Fibroblast of upper back skin (primary cell): ENCODE results near the gene MEF2C.

Source experiments
- DNase-seq: peaks from one replicate; pipeline ENCODE4 v3.0.0-alpha.2; 2013

The MEF2C gene

GRCh38 chr5:88707216-88707965 lies 175.6 kb downstream of the MEF2C start:
- DNase-seq = peak; percentile 48

- no peak for DNase-seq
Observed at GRCh38 chr5:88702332-88702731, 180.7 kb downstream of the MEF2C start.

- DNase-seq = no peak
Observed at GRCh38 chr5:88700121-88700520, 182.9 kb downstream of the MEF2C start.

- no peak for DNase-seq
Observed at GRCh38 chr5:88698290-88698689, 184.7 kb downstream of the MEF2C start.

GRCh38 chr5:88696466-88696865 lies 186.5 kb downstream of the MEF2C start:
- no peak for DNase-seq

GRCh38 chr5:88695931-88696330 lies 187.1 kb downstream of the MEF2C start:
- no peak for DNase-seq

GRCh38 chr5:88695232-88695631 lies 187.8 kb downstream of the MEF2C start:
- DNase-seq = no peak

- DNase-seq = no peak
Observed at GRCh38 chr5:88694023-88694679, 188.8 kb downstream of the MEF2C start.

GRCh38 chr5:88693071-88693932 lies 189.7 kb downstream of the MEF2C start:
- no peak for DNase-seq

- no peak for DNase-seq
Observed at GRCh38 chr5:88691945-88692868, 190.8 kb downstream of the MEF2C start.

GRCh38 chr5:88691230-88691582 lies 191.8 kb downstream of the MEF2C start:
- no peak for DNase-seq

GRCh38 chr5:88690409-88691229 lies 192.4 kb downstream of the MEF2C start:
- DNase-seq = peak; percentile 43

- no peak for DNase-seq
Observed at GRCh38 chr5:88689668-88690408, 193.1 kb downstream of the MEF2C start.

GRCh38 chr5:88688984-88689667 lies 193.9 kb downstream of the MEF2C start:
- DNase-seq = no peak

- no peak for DNase-seq
Observed at GRCh38 chr5:88688156-88688983, 194.6 kb downstream of the MEF2C start.

- no peak for DNase-seq
Observed at GRCh38 chr5:88687373-88687911, 195.5 kb downstream of the MEF2C start.

GRCh38 chr5:88686726-88687125 lies 196.3 kb downstream of the MEF2C start:
- DNase-seq = no peak

- no peak for DNase-seq
Observed at GRCh38 chr5:88685591-88686541, 197.1 kb downstream of the MEF2C start.
